ENCODE results near the gene LIPT1.

LIPT1 gene

DNA sequence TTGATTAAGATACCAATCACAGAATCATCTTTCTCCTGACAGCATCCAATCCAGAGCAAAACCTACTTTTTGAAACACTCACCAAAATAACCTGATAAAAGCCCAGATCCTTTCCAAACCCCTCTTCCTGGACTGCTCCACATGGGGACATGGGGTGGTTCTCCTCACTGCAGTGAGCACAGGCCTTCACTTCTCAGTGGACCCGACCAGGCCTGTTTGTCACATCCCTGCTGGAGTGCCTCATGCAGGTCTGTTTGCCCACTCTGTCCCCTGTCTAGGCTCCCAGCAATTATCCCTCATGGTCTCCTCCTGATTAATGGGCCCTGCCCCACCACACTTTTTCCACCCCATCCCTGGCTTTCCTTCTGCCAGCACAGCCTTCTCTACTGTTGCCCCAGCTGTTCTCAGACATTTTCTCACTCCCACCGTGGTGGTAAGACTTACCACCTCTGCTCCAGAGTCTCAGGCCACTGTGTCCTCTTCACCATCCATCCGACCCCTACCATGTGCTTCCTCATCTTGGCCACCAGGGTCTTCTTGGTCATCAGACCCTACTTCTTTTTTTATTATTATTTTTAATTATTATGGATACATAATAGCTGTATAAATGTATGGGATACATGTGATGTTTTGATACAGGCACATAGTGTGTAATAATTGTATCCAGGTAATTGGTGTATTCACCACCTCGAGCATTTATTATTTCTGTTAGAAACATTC, 47.4 kb downstream of the LIPT1 start:
- Histone ChIP-seq H3K27ac (no peak overlapping the region), H3K27me3 (no peaks in the 10 kb centered on the region), H3K9me3 (no peaks in the 10 kb centered on the region), H3K4me1 (ENCODE audit: control insufficient read depth in 1 of 2, insufficient read depth in 1 of 2, low read depth in 1 of 2, low read length in 1 of 2) (peaks cover 5% of the 10 kb centered on the region in 2 experiments), H3K36me3 (peaks cover 17% of the 10 kb centered on the region), H3K4me3 (ENCODE audit: low read depth in 1 of 2, low read length in 1 of 2) (no peak overlapping the region)
- TF ChIP-seq, protein P1, sequence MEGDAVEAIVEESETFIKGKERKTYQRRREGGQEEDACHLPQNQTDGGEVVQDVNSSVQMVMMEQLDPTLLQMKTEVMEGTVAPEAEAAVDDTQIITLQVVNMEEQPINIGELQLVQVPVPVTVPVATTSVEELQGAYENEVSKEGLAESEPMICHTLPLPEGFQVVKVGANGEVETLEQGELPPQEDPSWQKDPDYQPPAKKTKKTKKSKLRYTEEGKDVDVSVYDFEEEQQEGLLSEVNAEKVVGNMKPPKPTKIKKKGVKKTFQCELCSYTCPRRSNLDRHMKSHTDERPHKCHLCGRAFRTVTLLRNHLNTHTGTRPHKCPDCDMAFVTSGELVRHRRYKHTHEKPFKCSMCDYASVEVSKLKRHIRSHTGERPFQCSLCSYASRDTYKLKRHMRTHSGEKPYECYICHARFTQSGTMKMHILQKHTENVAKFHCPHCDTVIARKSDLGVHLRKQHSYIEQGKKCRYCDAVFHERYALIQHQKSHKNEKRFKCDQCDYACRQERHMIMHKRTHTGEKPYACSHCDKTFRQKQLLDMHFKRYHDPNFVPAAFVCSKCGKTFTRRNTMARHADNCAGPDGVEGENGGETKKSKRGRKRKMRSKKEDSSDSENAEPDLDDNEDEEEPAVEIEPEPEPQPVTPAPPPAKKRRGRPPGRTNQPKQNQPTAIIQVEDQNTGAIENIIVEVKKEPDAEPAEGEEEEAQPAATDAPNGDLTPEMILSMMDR (IDR thresholded peaks at IDR 0.05) = no peak

DNA sequence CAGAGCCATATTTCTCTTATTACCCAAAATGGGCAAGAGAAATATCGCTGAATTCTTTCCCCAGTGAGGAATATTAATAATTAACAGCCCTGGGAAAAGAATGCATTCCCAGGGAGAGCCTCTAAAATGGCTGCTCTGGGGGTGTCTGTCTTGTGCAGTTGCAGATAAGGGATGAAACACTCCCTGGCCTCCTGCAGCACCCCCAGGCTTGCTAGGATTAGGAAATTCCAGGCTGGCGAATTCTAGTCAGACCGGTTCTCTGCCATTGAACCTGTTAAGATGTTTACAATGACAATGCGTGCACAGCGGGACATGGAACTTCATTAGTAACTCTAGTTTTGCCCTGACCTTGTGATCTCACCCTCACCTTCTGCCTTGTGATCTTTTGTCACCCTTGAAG, 50.7 kb downstream of the LIPT1 start:
- Histone ChIP-seq H3K27ac (no peak overlapping the region), H3K27me3 (no peaks in the 10 kb centered on the region), H3K36me3 (no peaks in the 10 kb centered on the region), H3K4me3 (ENCODE audit: low read depth in 1 of 2, low read length in 1 of 2) (no peak overlapping the region), H3K9me3 (no peaks in the 10 kb centered on the region), H3K4me1 (ENCODE audit: control insufficient read depth in 1 of 2, insufficient read depth in 1 of 2, low read depth in 1 of 2, low read length in 1 of 2) (no peaks in the 10 kb centered on the region)
- TF ChIP-seq, protein P1 (IDR thresholded peaks at IDR 0.05) = no peak
